Fibroblast of mammary gland (primary cell): ENCODE results near the gene PPP1R7.
A peak's percentile ranks its signal among the peaks of the same experiment; 100 is the strongest.

Experiments used
- DNase-seq: peaks from one replicate; pipeline ENCODE4 v3.0.0-alpha.2; 2010; ENCODE audit warnings: low read depth
- H3K4me3 ChIP-seq: 2 replicates; pipeline ENCODE4 v1.5.1; 2011; ENCODE audit warnings: low read depth, mild to moderate bottlenecking, low read length, moderate library complexity; ENCODE audit not compliant: control insufficient read depth
- CTCF ChIP-seq: conservative IDR thresholded peaks from 2 replicates; pipeline ENCODE4 v1.5.1; 2011; ENCODE audit warnings: low read depth, low read length, inconsistent platforms; ENCODE audit not compliant: control insufficient read depth, insufficient read depth

The PPP1R7 gene

GRCh38 chr2:241147336-241147735 lies 2.9 kb upstream of the PPP1R7 start:
- no peak overlapping the region for H3K4me3 ChIP-seq
- TF ChIP-seq CTCF, result no peak
- DNase-seq, result no peak

GRCh38 chr2:241148239-241148638 lies 2.0 kb upstream of the PPP1R7 start:
- no peak for TF ChIP-seq CTCF

GRCh38 chr2:241148891-241149674 lies 1.2 kb upstream of the PPP1R7 start, which contains the start of gene PASK:
TSS of gene PASK (minus strand) at chr2:241149472. CDS start at chr2:241143032, 6,440 bp downstream.
- TF ChIP-seq CTCF, result no peak
- peak; percentile 93 for DNase-seq

More at GRCh38 chr2:241148239-241148638, 2.0 kb upstream of the PPP1R7 start:
- peak overlapping the region; percentile 42 for H3K4me3 ChIP-seq
- no peak for DNase-seq

GRCh38 chr2:241149675-241149924 lies 667 bp upstream of the PPP1R7 start:
- peak overlapping the region; percentile 72 for H3K4me3 ChIP-seq
- TF ChIP-seq CTCF, result no peak
- no peak for DNase-seq

More at GRCh38 chr2:241148891-241149674, 1.2 kb upstream of the PPP1R7 start, which contains the start of gene PASK:
- H3K4me3 ChIP-seq, result peak within 1 kb of the TSS; percentile 72

DNA sequence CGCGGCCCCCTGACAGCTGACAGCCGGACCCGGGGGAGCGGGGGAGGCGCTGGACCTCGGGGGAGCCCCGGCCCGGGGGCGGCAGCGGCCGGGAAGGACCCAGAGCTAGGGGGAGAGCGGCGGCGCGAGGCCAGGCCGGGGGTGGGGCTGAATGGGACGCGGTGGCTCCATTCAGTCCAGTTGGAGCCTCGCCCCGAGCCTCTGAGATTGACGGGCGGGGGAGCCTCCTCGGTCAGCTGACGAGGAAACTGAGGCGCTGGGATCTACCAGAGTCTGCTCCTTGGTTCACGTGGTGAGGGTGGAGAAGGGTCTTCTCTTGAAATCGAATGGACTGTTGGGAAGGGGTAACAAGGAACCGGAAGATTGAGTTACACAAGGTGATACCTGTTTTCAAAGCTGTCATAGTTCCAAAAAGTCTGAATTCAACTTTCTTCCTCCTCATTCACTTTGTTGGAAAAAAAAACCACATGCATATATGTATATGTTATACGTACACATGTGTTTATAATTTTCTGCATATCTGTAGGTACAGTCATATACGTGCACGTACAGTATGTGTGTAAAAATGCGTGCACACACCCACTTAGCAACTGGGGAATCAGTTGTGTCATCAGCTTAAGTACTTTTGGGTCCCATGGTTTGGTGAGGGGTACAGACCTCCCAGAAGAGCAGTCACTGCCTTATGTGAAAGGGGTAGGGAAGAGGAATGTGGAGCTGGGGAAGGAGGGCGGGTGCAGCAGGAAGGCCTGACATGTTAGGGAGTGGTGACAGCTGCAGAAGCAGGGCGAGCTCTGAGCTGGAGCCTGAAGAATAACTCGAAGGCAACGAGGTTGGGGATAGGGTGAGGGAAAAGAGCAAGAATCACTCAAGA lies 628 bp downstream of the PPP1R7 start:
- no peak for TF ChIP-seq CTCF
- peak; percentile 53 for DNase-seq
- peak overlapping the region; percentile 72 for H3K4me3 ChIP-seq

DNA sequence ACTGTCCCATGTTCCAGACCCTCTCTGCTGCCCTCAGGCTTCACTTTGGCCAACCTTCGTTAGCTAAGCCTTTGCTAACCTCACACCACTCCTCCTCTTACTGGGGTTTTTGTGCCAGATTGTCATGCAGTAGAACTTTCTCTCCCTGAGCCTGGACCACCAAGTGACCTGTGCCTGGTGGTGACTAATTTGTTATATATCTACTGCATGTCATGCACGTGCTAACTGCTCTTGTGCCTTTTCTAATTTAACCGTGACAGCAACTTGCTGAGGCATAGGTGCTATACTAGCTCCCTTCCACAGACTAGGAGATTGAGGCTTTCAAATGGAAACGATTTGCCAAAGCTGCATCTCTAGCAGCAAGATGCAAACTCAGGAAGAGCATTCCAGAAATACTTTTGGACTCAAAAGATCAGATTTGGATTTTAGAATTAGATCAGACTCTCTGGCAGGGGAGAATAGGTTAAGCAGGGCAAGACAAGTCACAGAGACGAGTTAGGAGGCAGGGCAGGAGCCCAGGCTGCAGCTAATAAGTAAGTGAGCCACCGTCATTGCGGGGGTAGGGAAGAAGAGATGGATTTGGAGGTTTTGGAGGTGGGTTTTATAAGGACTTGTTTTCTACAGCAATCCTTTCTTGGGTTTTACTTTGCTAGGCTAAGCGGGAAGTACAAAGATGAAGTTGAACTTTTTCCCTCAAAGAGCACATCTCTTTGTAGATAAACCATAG lies 1.8 kb downstream of the PPP1R7 start:
- H3K4me3 ChIP-seq, result no peak overlapping the region
- DNase-seq, result no peak
- TF ChIP-seq CTCF, result no peak
